ENCODE data around the gene RBM4. TPM values are rescaled to one million over a fixed set of nuclear protein-coding genes. Genes with fewer than 3 reads are reported as not detected.

Gene RBM4
- total RNA-seq, 6 experiments from 2014 or later: 130 to 147 (median 134) TPM

DNA sequence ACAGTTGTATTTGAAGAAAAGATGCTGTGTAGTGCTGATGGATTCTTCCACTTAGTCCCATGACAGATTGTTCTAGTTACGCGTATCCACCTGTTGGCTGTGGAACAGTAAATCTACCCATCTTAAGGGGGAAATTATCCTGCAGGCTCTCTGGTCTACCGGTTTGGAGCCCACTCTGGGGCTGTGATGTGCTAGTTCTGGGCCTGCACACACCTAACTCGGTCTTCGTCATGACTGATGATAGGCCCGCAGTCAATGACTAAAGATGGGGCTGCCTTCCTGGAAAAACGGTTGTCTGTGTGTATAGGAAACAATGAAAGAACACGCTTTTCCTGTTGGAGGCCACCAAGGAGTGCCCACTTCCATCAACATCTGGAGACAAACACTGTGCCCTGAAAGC is 45.4 kb downstream of the RBM4 start:
- DNase-seq: no peak
- Mint-ChIP-seq H3K4me1 (ENCODE audit: low read depth) (no peaks in the 10 kb centered on the region), H3K27me3 (ENCODE audit: insufficient read depth) (no peaks in the 10 kb centered on the region), H3K9me3 (no peaks in the 10 kb centered on the region), H3K4me3 (no peak overlapping the region), H3K27ac (no peak overlapping the region), H3K36me3 (ENCODE audit: low read depth) (no peaks in the 10 kb centered on the region)
- no peak for TF ChIP-seq CTCF (IDR thresholded peaks at IDR 0.05)

DNA sequence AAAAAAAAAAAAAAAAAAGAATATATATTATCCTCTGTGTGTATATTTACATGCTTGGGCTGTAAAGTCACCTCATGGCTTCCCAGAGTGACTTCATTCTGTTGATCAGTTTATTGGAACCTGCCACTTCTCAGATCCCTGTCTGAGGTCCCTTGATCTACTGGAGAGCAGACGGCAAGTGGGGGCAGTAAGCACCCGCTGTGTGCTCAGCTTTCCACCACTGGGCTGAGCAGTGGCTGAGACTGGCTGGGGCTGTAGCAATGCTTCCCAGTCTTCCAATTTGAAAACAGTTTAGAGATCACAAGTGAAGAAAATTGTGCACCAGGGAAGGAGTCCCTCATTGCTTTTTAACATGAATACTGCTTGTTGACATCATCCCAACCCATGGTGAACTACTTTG is 46.1 kb downstream of the RBM4 start:
- H3K27me3 Mint-ChIP-seq (ENCODE audit: insufficient read depth): no peaks in the 10 kb centered on the region
- H3K9me3 Mint-ChIP-seq: no peaks in the 10 kb centered on the region
- H3K4me3 Mint-ChIP-seq: no peak overlapping the region
- TF ChIP-seq CTCF (IDR thresholded peaks at IDR 0.05): no peak
- no peak for DNase-seq
- H3K4me1 Mint-ChIP-seq (ENCODE audit: low read depth): no peaks in the 10 kb centered on the region
- no peak overlapping the region for H3K27ac Mint-ChIP-seq
- H3K36me3 Mint-ChIP-seq (ENCODE audit: low read depth): no peaks in the 10 kb centered on the region

GRCh38 chr11:66685276-66686099 is 47.0 kb downstream of the RBM4 start:
- H3K4me1 Mint-ChIP-seq (ENCODE audit: low read depth): no peaks in the 10 kb centered on the region
- no peak for DNase-seq
- H3K27me3 Mint-ChIP-seq (ENCODE audit: insufficient read depth): no peaks in the 10 kb centered on the region
- no peaks in the 10 kb centered on the region for H3K9me3 Mint-ChIP-seq
- no peak overlapping the region for H3K27ac Mint-ChIP-seq
- H3K4me3 Mint-ChIP-seq: no peak overlapping the region
- no peak for TF ChIP-seq CTCF (IDR thresholded peaks at IDR 0.05)
- no peaks in the 10 kb centered on the region for H3K36me3 Mint-ChIP-seq (ENCODE audit: low read depth)

DNA sequence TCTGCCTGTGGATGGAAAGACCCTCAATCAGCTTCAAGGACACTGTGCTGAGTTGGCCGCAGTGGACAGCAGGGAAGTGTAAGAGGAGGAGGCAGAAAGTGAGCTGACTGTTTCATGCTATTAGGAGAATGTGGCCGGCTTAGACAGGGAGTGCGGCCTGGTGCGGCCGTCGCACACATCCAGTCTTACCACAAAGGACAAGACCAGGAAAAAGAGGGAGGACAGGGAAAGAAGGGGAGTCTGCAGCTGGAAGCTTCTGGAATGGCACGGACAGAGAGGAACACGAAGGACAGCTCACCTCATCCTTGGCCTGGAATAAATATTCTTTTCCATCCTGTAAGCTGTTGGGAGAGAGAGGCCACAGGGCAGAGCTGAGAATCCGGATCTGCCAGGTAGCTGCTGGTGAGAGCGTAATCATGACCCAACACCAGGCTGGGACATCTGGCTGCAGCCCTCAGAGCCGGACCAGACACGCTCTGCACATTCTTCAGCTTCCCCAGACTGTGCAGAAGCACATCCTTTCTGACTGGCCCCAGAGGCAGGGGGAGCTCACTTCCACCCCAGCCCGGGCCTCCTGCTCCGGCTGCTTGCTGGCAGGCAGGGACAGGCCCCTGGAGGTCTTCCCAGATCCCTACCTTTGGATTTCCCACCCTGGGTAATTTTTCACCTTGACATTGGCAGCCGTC is 47.7 kb downstream of the RBM4 start:
- no peak overlapping the region for H3K4me3 Mint-ChIP-seq
- H3K27ac Mint-ChIP-seq: no peak overlapping the region
- no peaks in the 10 kb centered on the region for H3K27me3 Mint-ChIP-seq (ENCODE audit: insufficient read depth)
- DNase-seq: no peak
- no peaks in the 10 kb centered on the region for H3K36me3 Mint-ChIP-seq (ENCODE audit: low read depth)
- H3K9me3 Mint-ChIP-seq: no peaks in the 10 kb centered on the region
- TF ChIP-seq CTCF (IDR thresholded peaks at IDR 0.05): no peak
- H3K4me1 Mint-ChIP-seq (ENCODE audit: low read depth): no peaks in the 10 kb centered on the region

DNA sequence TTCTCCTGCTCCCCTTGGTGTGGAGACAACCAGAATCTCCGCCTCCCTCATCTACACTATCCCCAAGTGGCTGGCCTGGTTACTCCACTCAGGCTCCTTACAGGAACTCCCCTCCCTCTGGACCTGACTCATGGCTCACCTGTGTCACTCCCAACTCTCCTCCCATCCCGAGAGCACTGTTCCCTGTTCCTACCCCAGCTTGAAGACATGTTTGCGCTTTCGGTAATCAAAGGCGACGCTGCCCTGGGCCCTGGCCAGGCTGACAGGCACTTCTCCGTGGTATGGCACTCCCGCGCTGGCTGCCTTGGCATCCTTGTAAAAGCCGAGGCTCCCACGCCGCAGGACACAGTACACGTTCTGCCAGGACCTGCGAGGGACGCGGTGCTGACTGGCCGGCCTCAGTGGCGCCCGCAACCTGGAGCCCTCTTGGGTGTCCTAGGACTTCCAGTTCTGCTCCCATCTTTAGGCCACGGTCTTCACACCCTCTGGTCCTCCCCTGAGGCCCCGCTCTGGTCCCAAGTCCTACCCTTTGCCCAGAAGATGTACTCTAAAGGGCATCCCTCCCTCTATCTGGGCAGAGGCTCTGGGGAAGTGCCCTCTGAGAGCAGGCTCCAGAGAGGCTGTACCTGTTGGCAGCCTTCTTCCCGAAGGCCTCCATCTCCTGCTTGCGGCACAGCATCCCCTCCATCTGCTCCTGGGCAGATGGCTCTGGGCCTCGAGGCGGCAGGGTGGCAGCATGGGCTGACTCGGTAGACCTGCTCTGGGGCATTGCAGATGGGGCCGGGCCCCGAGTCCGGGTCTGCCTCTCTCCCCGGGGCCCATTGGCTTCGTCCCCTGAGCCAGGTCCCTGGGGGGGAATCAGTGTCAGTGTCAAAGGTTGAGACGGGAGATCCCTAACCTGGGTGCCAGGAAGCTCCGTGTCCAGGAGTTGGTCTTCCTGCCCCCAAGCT is 48.6 kb downstream of the RBM4 start:
- Mint-ChIP-seq H3K9me3 (no peaks in the 10 kb centered on the region), H3K27ac (no peak overlapping the region), H3K4me1 (ENCODE audit: low read depth) (no peaks in the 10 kb centered on the region), H3K4me3 (no peak overlapping the region), H3K27me3 (ENCODE audit: insufficient read depth) (no peaks in the 10 kb centered on the region), H3K36me3 (ENCODE audit: low read depth) (no peaks in the 10 kb centered on the region)
- no peak for DNase-seq
- no peak for TF ChIP-seq CTCF (IDR thresholded peaks at IDR 0.05)
